Mucosa of descending colon (tissue), 3 donors: ENCODE results near the gene CFAP298. TPM values are rescaled to one million over a fixed set of nuclear protein-coding genes. Genes with fewer than 3 reads are reported as not detected.
A peak's percentile ranks its signal among the peaks of the same experiment; 100 is the strongest.
"Not testable (repeated sequence)": the region's sequence is repeated elsewhere in the genome, so short reads cannot be mapped to it uniquely, and the experiment has no call there.

Experiments
- ATAC-seq: fragments of 200-7000 bp; cut with Tn5 transposase; one replicate; pipeline ENCODE4 v1.9.1; 2020; ENCODE audit warnings: mild to moderate bottlenecking, moderate library complexity
- DNase-seq, 3 donors: peaks; one replicate each; pipeline ENCODE4 v3.0.0-alpha.2; 2020
- H3K36me3 ChIP-seq: fragments of 200-600 bp; one replicate; pipeline ENCODE4 v1.8.0; 2021; ENCODE audit warnings: low read depth, mild to moderate bottlenecking
- H3K4me1 ChIP-seq: fragments of 200-600 bp; one replicate; pipeline ENCODE4 v1.8.0; 2021; ENCODE audit warnings: low read depth, mild to moderate bottlenecking
- H3K4me3 ChIP-seq: fragments of 200-600 bp; one replicate; pipeline ENCODE4 v1.8.0; 2021; ENCODE audit warnings: mild to moderate bottlenecking
- H3K9me3 ChIP-seq: fragments of 200-600 bp; one replicate; pipeline ENCODE4 v1.8.0; 2021; ENCODE audit warnings: mild to moderate bottlenecking
- CTCF ChIP-seq: fragments of 200-600 bp; IDR thresholded peaks from one replicate; pipeline ENCODE4 v1.8.0; 2022; ENCODE audit warnings: antibody characterized with exemption, mild to moderate bottlenecking
- intact Hi-C, 2 donors: fragments of 100-400 bp; cut with DNase I in 1 of 2; cut with micrococcal nuclease in 1 of 2; formaldehyde crosslinking; loops; one replicate each; pipeline versions ENCODE4 v1.11.0 to v1.11.1; 2022; cut with DNase I, micrococcal nuclease
- total RNA-seq, 3 donors: library from RNA; stranded (reverse); fragmentation: NEBNext Ultra II Directional in 2 of 3; extraction: Animal tissue kit (Norgen Biotek cat#: 25700) in 2 of 3; gene quantifications; one replicate each; pipeline versions ENCODE4 v1.2.1 to v1.2.4, GENCODE V29; 2021 to 2023
- donor health status: DM: no; HTN: no; CAD: no; lungs with moderate emphysema.
- donor health status: DM: no; HTN: no; CAD: no.
- donor health status: DM: no; HTN: yes; CAD: no.

The CFAP298 gene
- total RNA-seq, 3 donors from 2014 or later, result 24.2 to 35.6 (median 27.0) TPM

- H3K36me3 ChIP-seq, result no peaks in the 10 kb centered on the region
- intact Hi-C loops, result no loop called here
- ATAC-seq (peak; percentile 16), DNase-seq (no peak)
- no peak for TF ChIP-seq CTCF
- peaks cover 6% of the 10 kb centered on the region for H3K4me1 ChIP-seq
- no peaks in the 10 kb centered on the region for H3K9me3 ChIP-seq
- peak overlapping the region; percentile 55 for H3K4me3 ChIP-seq
Observed at GRCh38 chr21:32612999-32613337, 791 bp upstream of the CFAP298 start.

GRCh38 chr21:32611471-32611997, 643 bp downstream of the CFAP298 start:
- no peak for TF ChIP-seq CTCF
- H3K36me3 ChIP-seq, result no peaks in the 10 kb centered on the region
- peak; percentile 51 to 61 (median 58) for DNase-seq
- peaks cover 6% of the 10 kb centered on the region for H3K4me1 ChIP-seq
- ATAC-seq, result peak; percentile 50
- H3K9me3 ChIP-seq, result no peaks in the 10 kb centered on the region
- intact Hi-C loops, result no loop called here
- H3K4me3 ChIP-seq, result peak overlapping the region; percentile 55

GRCh38 chr21:32610940-32611339, 1.2 kb downstream of the CFAP298 start:
- H3K36me3 ChIP-seq, H3K4me1 ChIP-seq, H3K9me3 ChIP-seq, DNase-seq, intact Hi-C loops, ATAC-seq, H3K4me3 ChIP-seq: not testable (repeated sequence)

- Histone ChIP-seq H3K9me3 (no peaks in the 10 kb centered on the region), H3K4me3 (no peak overlapping the region), H3K4me1 (peaks cover 6% of the 10 kb centered on the region), H3K36me3 (no peaks in the 10 kb centered on the region)
- ATAC-seq, result no peak
- no peak for TF ChIP-seq CTCF
- no peak for DNase-seq
- intact Hi-C loops, result loop anchor here (10.0 kb wide), 2 partner anchors 194 to 204 kb away; partner anchors contain the start of gene EVA1C (in 1 of the 2)
Observed at GRCh38 chr21:32608851-32609250, 3.3 kb downstream of the CFAP298 start.

- Histone ChIP-seq H3K4me3 (no peak overlapping the region), H3K9me3 (no peaks in the 10 kb centered on the region), H3K4me1 (no peaks in the 10 kb centered on the region), H3K36me3 (no peaks in the 10 kb centered on the region)
- DNase-seq (no peak), ATAC-seq (no peak)
- intact Hi-C loops, result loop anchor here (10.0 kb wide), 2 partner anchors 191 to 201 kb away; partner anchors contain the start of gene EVA1C (in 1 of the 2)
- no peak for TF ChIP-seq CTCF
Observed at GRCh38 chr21:32605469-32605868, 6.7 kb downstream of the CFAP298 start.

- Histone ChIP-seq H3K9me3 (no peaks in the 10 kb centered on the region), H3K4me3 (no peak overlapping the region), H3K36me3 (no peaks in the 10 kb centered on the region), H3K4me1 (no peaks in the 10 kb centered on the region)
- ATAC-seq, result no peak
- DNase-seq, result no peak
- no peak for TF ChIP-seq CTCF
- intact Hi-C loops, result loop anchor here (10.0 kb wide), 2 partner anchors 190 to 200 kb away; partner anchors contain the start of gene EVA1C (in 1 of the 2)
Observed at GRCh38 chr21:32604464-32604863, 7.7 kb downstream of the CFAP298 start.
